GM12865 (cell line): ENCODE results near the gene SEZ6L.
A peak's percentile ranks its signal among the peaks of the same experiment; 100 is the strongest.

ENCODE experiments used
- DNase-seq: peaks from one replicate; pipeline ENCODE4 v3.0.0; 2010; ENCODE audit warnings: low read depth
- H3K4me3 ChIP-seq: 2 replicates; pipeline ENCODE4 v1.5.1; 2011; ENCODE audit warnings: mild to moderate bottlenecking, low read depth, low read length, control low read depth
- TF ChIP-seq, protein P1 (sequence below): IDR thresholded peaks from 2 replicates; pipeline ENCODE4 v1.5.1; 2011; ENCODE audit warnings: low read length, control low read depth, low read depth, inconsistent platforms; ENCODE audit not compliant: insufficient read depth; ENCODE audit errors: missing control alignments

SEZ6L gene

DNA sequence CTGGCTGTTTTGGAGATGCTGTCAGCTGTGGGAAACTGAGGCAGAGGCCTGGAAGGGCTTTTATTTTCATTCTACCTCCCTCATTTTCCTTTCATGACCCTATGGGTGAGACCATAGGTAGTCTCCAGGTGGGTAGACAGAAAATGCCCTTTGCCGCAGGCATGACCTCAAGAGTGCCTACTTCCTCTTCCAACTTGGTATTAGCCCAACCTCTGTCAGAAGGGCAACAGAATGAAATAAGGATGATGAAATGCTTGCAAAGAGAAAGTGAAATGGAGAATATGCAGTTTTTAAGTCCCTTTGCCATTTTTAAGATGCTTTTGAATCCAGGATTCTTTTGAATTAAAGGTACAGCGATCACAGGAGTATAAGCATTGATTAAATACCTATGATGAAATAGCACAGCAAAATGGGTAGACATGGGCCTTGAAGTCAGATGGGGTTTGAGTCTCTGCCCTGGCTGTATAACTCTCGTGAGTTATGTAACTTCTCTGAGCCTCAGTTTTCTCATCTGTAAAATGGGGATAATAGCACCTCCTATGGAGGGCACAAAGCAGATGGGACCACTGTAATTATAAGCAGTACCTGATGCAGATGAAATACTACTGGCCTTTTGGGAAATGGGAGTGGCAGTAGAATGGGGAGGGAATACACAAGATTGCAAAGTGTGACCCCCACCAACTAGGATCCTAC, 263.5 kb downstream of the SEZ6L start:
- H3K4me3 ChIP-seq = no peak overlapping the region
- TF ChIP-seq, protein P1, sequence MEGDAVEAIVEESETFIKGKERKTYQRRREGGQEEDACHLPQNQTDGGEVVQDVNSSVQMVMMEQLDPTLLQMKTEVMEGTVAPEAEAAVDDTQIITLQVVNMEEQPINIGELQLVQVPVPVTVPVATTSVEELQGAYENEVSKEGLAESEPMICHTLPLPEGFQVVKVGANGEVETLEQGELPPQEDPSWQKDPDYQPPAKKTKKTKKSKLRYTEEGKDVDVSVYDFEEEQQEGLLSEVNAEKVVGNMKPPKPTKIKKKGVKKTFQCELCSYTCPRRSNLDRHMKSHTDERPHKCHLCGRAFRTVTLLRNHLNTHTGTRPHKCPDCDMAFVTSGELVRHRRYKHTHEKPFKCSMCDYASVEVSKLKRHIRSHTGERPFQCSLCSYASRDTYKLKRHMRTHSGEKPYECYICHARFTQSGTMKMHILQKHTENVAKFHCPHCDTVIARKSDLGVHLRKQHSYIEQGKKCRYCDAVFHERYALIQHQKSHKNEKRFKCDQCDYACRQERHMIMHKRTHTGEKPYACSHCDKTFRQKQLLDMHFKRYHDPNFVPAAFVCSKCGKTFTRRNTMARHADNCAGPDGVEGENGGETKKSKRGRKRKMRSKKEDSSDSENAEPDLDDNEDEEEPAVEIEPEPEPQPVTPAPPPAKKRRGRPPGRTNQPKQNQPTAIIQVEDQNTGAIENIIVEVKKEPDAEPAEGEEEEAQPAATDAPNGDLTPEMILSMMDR = no peak
- peak; percentile 70 for DNase-seq
